ENCODE measurements around the gene SOX5.

SOX5 gene

GRCh38 chr12:23949348-23950209 lies at the start of gene SOX5:
SOX5 (minus strand) TSS chr12:23949670; CDS start chr12:23949601, 69 bp downstream.
- H3K4me1 ChIP-seq (ENCODE audit: control insufficient read depth in 1 of 2, insufficient read depth in 2 of 2, low read length in 2 of 2), result no peaks in the 10 kb centered on the region
- H3K9me3 ChIP-seq (ENCODE audit: control insufficient read depth in 1 of 2, low read length in 2 of 2), result no peaks in the 10 kb centered on the region
- H3K27me3 ChIP-seq (ENCODE audit: control insufficient read depth in 1 of 2, insufficient read depth in 2 of 2, low read length in 2 of 2), result peaks cover 0 to 8% of the 10 kb centered on the region in 2 donors
- H3K27ac ChIP-seq (ENCODE audit: low read depth, low read length), result no peak within 1 kb of the TSS
- no peak within 1 kb of the TSS for H3K9ac ChIP-seq (ENCODE audit: low read depth in 1 of 2, low read length in 2 of 2)
- H3K4me3 ChIP-seq (ENCODE audit: low read depth in 1 of 2, low read length in 2 of 2), result peak within 1 kb of the TSS; percentile 30 to 66
- no peaks in the 10 kb centered on the region for H3K36me3 ChIP-seq (ENCODE audit: control insufficient read depth in 1 of 2, insufficient read depth in 2 of 2, low read length in 2 of 2)

- no peak overlapping the region for H3K4me3 ChIP-seq (ENCODE audit: low read depth in 1 of 2, low read length in 2 of 2)
- H3K27ac ChIP-seq (ENCODE audit: low read depth, low read length), result no peak overlapping the region
- no peaks in the 10 kb centered on the region for H3K27me3 ChIP-seq (ENCODE audit: control insufficient read depth in 1 of 2, insufficient read depth in 2 of 2, low read length in 2 of 2)
- H3K9me3 ChIP-seq (ENCODE audit: control insufficient read depth in 1 of 2, low read length in 2 of 2), result no peaks in the 10 kb centered on the region
- H3K9ac ChIP-seq (ENCODE audit: low read depth in 1 of 2, low read length in 2 of 2), result no peak overlapping the region
- H3K36me3 ChIP-seq (ENCODE audit: control insufficient read depth in 1 of 2, insufficient read depth in 2 of 2, low read length in 2 of 2), result no peaks in the 10 kb centered on the region
- H3K4me1 ChIP-seq (ENCODE audit: control insufficient read depth in 1 of 2, insufficient read depth in 2 of 2, low read length in 2 of 2), result no peaks in the 10 kb centered on the region
These were observed 37.6 kb upstream of the SOX5 start for GRCh38 chr12:23987046-23987445.

- Histone ChIP-seq H3K4me1 (ENCODE audit: control insufficient read depth in 1 of 2, insufficient read depth in 2 of 2, low read length in 2 of 2) (no peaks in the 10 kb centered on the region), H3K4me3 (ENCODE audit: low read depth in 1 of 2, low read length in 2 of 2) (no peak overlapping the region), H3K9ac (ENCODE audit: low read depth in 1 of 2, low read length in 2 of 2) (no peak overlapping the region), H3K36me3 (ENCODE audit: control insufficient read depth in 1 of 2, insufficient read depth in 2 of 2, low read length in 2 of 2) (no peaks in the 10 kb centered on the region), H3K27me3 (ENCODE audit: control insufficient read depth in 1 of 2, insufficient read depth in 2 of 2, low read length in 2 of 2) (no peaks in the 10 kb centered on the region), H3K9me3 (ENCODE audit: control insufficient read depth in 1 of 2, low read length in 2 of 2) (no peaks in the 10 kb centered on the region), H3K27ac (ENCODE audit: low read depth, low read length) (no peak overlapping the region)
These were observed 31.4 kb upstream of the SOX5 start for GRCh38 chr12:23980826-23981225.

- no peaks in the 10 kb centered on the region for H3K4me1 ChIP-seq (ENCODE audit: control insufficient read depth in 1 of 2, insufficient read depth in 2 of 2, low read length in 2 of 2)
- no peak overlapping the region for H3K9ac ChIP-seq (ENCODE audit: low read depth in 1 of 2, low read length in 2 of 2)
- H3K27me3 ChIP-seq (ENCODE audit: control insufficient read depth in 1 of 2, insufficient read depth in 2 of 2, low read length in 2 of 2), result no peaks in the 10 kb centered on the region
- no peaks in the 10 kb centered on the region for H3K36me3 ChIP-seq (ENCODE audit: control insufficient read depth in 1 of 2, insufficient read depth in 2 of 2, low read length in 2 of 2)
- H3K4me3 ChIP-seq (ENCODE audit: low read depth in 1 of 2, low read length in 2 of 2), result no peak overlapping the region
- H3K9me3 ChIP-seq (ENCODE audit: control insufficient read depth in 1 of 2, low read length in 2 of 2), result no peaks in the 10 kb centered on the region
- H3K27ac ChIP-seq (ENCODE audit: low read depth, low read length), result no peak overlapping the region
These were observed 15.3 kb upstream of the SOX5 start for GRCh38 chr12:23964812-23965211.

GRCh38 chr12:23959826-23960225 lies 10.4 kb upstream of the SOX5 start:
- Histone ChIP-seq H3K9me3 (ENCODE audit: control insufficient read depth in 1 of 2, low read length in 2 of 2) (no peaks in the 10 kb centered on the region), H3K4me3 (ENCODE audit: low read depth in 1 of 2, low read length in 2 of 2) (no peak overlapping the region), H3K4me1 (ENCODE audit: control insufficient read depth in 1 of 2, insufficient read depth in 2 of 2, low read length in 2 of 2) (no peaks in the 10 kb centered on the region), H3K9ac (ENCODE audit: low read depth in 1 of 2, low read length in 2 of 2) (no peak overlapping the region), H3K27ac (ENCODE audit: low read depth, low read length) (no peak overlapping the region), H3K36me3 (ENCODE audit: control insufficient read depth in 1 of 2, insufficient read depth in 2 of 2, low read length in 2 of 2) (no peaks in the 10 kb centered on the region), H3K27me3 (ENCODE audit: control insufficient read depth in 1 of 2, insufficient read depth in 2 of 2, low read length in 2 of 2) (no peaks in the 10 kb centered on the region)

GRCh38 chr12:23954332-23954731 lies 4.9 kb upstream of the SOX5 start:
- no peaks in the 10 kb centered on the region for H3K9me3 ChIP-seq (ENCODE audit: control insufficient read depth in 1 of 2, low read length in 2 of 2)
- no peaks in the 10 kb centered on the region for H3K36me3 ChIP-seq (ENCODE audit: control insufficient read depth in 1 of 2, insufficient read depth in 2 of 2, low read length in 2 of 2)
- peaks cover 0 to 8% of the 10 kb centered on the region in 2 donors for H3K27me3 ChIP-seq (ENCODE audit: control insufficient read depth in 1 of 2, insufficient read depth in 2 of 2, low read length in 2 of 2)
- H3K4me3 ChIP-seq (ENCODE audit: low read depth in 1 of 2, low read length in 2 of 2), result no peak overlapping the region
- no peaks in the 10 kb centered on the region for H3K4me1 ChIP-seq (ENCODE audit: control insufficient read depth in 1 of 2, insufficient read depth in 2 of 2, low read length in 2 of 2)
- no peak overlapping the region for H3K9ac ChIP-seq (ENCODE audit: low read depth in 1 of 2, low read length in 2 of 2)
- H3K27ac ChIP-seq (ENCODE audit: low read depth, low read length), result no peak overlapping the region

- Histone ChIP-seq H3K4me3 (ENCODE audit: low read depth in 1 of 2, low read length in 2 of 2) (no peak overlapping the region), H3K9ac (ENCODE audit: low read depth in 1 of 2, low read length in 2 of 2) (no peak overlapping the region), H3K4me1 (ENCODE audit: control insufficient read depth in 1 of 2, insufficient read depth in 2 of 2, low read length in 2 of 2) (no peaks in the 10 kb centered on the region), H3K9me3 (ENCODE audit: control insufficient read depth in 1 of 2, low read length in 2 of 2) (no peaks in the 10 kb centered on the region), H3K27me3 (ENCODE audit: control insufficient read depth in 1 of 2, insufficient read depth in 2 of 2, low read length in 2 of 2) (peaks cover 0 to 8% of the 10 kb centered on the region in 2 donors), H3K27ac (ENCODE audit: low read depth, low read length) (no peak overlapping the region), H3K36me3 (ENCODE audit: control insufficient read depth in 1 of 2, insufficient read depth in 2 of 2, low read length in 2 of 2) (no peaks in the 10 kb centered on the region)
These were observed 2.6 kb upstream of the SOX5 start for GRCh38 chr12:23952071-23952470.

- H3K36me3 ChIP-seq (ENCODE audit: control insufficient read depth in 1 of 2, insufficient read depth in 2 of 2, low read length in 2 of 2), result no peaks in the 10 kb centered on the region
- no peaks in the 10 kb centered on the region for H3K9me3 ChIP-seq (ENCODE audit: control insufficient read depth in 1 of 2, low read length in 2 of 2)
- no peaks in the 10 kb centered on the region for H3K4me1 ChIP-seq (ENCODE audit: control insufficient read depth in 1 of 2, insufficient read depth in 2 of 2, low read length in 2 of 2)
- peak overlapping the region in 1 of 2 donors; percentile 16 for H3K4me3 ChIP-seq (ENCODE audit: low read depth in 1 of 2, low read length in 2 of 2)
- H3K27me3 ChIP-seq (ENCODE audit: control insufficient read depth in 1 of 2, insufficient read depth in 2 of 2, low read length in 2 of 2), result peaks cover 0 to 8% of the 10 kb centered on the region in 2 donors
- H3K9ac ChIP-seq (ENCODE audit: low read depth in 1 of 2, low read length in 2 of 2), result no peak overlapping the region
- no peak overlapping the region for H3K27ac ChIP-seq (ENCODE audit: low read depth, low read length)
These were observed 1.4 kb upstream of the SOX5 start for GRCh38 chr12:23950775-23951451.

GRCh38 chr12:23950210-23950774 lies 822 bp upstream of the SOX5 start:
- H3K36me3 ChIP-seq (ENCODE audit: control insufficient read depth in 1 of 2, insufficient read depth in 2 of 2, low read length in 2 of 2), result no peaks in the 10 kb centered on the region
- H3K9me3 ChIP-seq (ENCODE audit: control insufficient read depth in 1 of 2, low read length in 2 of 2), result no peaks in the 10 kb centered on the region
- no peak overlapping the region for H3K9ac ChIP-seq (ENCODE audit: low read depth in 1 of 2, low read length in 2 of 2)
- peaks cover 0 to 8% of the 10 kb centered on the region in 2 donors for H3K27me3 ChIP-seq (ENCODE audit: control insufficient read depth in 1 of 2, insufficient read depth in 2 of 2, low read length in 2 of 2)
- no peak overlapping the region for H3K27ac ChIP-seq (ENCODE audit: low read depth, low read length)
- H3K4me3 ChIP-seq (ENCODE audit: low read depth in 1 of 2, low read length in 2 of 2), result peak overlapping the region; percentile 16 to 66
- no peaks in the 10 kb centered on the region for H3K4me1 ChIP-seq (ENCODE audit: control insufficient read depth in 1 of 2, insufficient read depth in 2 of 2, low read length in 2 of 2)

GRCh38 chr12:23948291-23948690 lies 1.2 kb downstream of the SOX5 start:
- H3K9me3 ChIP-seq (ENCODE audit: control insufficient read depth in 1 of 2, low read length in 2 of 2), result no peaks in the 10 kb centered on the region
- no peaks in the 10 kb centered on the region for H3K4me1 ChIP-seq (ENCODE audit: control insufficient read depth in 1 of 2, insufficient read depth in 2 of 2, low read length in 2 of 2)
- no peak overlapping the region for H3K9ac ChIP-seq (ENCODE audit: low read depth in 1 of 2, low read length in 2 of 2)
- no peaks in the 10 kb centered on the region for H3K36me3 ChIP-seq (ENCODE audit: control insufficient read depth in 1 of 2, insufficient read depth in 2 of 2, low read length in 2 of 2)
- H3K27ac ChIP-seq (ENCODE audit: low read depth, low read length), result no peak overlapping the region
- H3K4me3 ChIP-seq (ENCODE audit: low read depth in 1 of 2, low read length in 2 of 2), result no peak overlapping the region
- H3K27me3 ChIP-seq (ENCODE audit: control insufficient read depth in 1 of 2, insufficient read depth in 2 of 2, low read length in 2 of 2), result peaks cover 0 to 8% of the 10 kb centered on the region in 2 donors
